ENCODE results near the gene C9orf57.
"Not testable (repeated sequence)": the region's sequence is repeated elsewhere in the genome, so short reads cannot be mapped to it uniquely, and the experiment has no call there.

The C9orf57 gene

DNA sequence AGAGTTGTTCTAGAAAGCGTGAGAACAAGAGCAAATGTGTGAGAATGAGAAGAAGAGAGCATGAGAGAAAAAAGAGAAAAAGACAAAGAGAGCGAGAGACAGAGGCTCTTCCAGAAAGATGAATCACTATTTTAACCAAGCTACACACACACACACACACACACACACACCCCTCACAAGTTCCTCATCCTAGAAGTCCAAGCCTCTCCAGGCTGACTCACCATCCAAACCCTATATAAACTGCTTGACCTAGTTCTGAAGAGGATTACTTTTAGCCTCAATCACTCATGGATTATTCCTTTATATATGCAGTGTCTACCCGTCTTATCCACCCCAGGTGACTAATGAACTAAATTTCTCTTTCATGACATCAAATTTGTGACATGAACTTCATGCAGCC, 37.6 kb downstream of the C9orf57 start:
- no peak for DNase-seq

DNA sequence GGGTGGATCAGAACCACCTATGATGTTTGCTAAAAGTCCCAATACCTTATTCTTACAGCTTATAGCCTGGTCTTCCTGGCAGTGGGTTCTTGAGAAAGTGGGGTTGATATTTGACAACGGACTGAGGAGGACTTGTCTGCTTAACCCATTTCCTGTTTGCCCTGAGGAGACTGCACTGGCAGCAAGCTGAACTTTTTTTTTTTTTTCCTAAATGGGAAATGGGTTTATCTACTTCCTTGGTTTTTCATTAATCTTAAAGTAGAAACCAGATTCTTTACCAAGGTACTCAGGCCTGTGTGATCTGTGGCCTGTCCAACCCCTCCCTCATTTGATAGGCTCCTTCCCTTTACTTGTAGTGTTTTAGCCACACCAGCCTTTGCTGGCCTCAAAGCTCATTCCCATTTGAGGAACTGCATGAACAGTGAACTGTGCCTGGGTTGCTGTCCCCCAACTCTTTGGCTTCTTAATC, 47.1 kb downstream of the C9orf57 start:
- no peak for DNase-seq

DNA sequence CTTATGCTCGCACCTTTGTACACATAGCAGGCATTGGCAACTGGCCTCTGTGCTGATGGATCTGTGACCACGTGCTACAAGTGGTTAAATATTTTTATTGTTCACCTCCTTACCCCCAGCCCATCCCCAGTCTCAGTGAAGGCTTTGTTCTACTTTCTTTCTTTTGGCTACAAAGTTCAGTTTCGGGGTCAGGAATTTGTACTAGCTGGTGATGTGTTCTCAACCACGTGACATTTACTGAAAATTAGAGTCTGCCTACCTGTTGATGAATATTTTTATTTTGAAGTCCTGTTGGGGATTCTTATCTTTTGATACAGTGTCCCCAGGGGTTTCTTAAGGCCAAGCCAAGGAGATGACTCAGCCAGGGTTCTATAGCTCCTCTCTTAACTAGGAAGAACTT, 47.8 kb downstream of the C9orf57 start:
- DNase-seq: no peak

DNA sequence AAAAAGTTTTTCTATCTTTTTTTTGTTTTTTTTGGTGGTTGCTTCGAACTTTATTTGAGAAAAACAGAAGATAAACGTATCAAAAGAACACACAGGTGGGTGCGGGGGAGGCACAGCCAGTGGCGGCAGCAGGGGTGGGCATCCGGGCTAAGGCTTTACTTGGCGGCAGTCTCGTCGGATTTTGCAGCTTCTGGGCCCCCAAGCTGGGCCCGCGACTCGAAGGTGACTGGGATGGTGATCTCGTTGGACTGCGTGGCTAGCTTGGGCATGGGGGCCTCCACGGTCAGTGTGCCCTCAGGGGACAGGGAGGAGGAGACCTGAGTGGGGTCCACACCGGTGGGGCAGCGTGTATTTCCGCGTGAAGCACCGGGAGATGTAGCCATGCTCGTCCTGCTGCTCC, 52.7 kb downstream of the C9orf57 start:
- DNase-seq: not testable (repeated sequence)

DNA sequence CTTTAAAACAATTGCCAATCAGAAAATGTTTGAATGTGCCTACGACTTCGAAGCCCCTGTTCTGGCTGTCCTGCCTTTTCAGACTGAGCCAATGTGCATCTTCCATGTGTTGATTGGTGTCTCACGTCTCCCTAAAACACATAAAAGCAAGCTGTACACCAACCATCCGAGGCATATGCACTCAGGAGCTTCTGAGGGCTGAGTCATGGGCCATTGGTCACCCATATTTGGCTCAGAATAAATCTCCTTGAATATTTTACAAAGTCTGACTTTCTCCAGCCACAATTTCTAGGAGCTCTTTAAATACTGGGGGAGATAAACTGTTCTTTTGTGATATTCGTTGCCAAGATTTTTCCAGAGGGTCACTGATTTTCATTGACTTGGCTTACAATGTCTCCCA, 53.9 kb downstream of the C9orf57 start:
- DNase-seq: no peak

DNA sequence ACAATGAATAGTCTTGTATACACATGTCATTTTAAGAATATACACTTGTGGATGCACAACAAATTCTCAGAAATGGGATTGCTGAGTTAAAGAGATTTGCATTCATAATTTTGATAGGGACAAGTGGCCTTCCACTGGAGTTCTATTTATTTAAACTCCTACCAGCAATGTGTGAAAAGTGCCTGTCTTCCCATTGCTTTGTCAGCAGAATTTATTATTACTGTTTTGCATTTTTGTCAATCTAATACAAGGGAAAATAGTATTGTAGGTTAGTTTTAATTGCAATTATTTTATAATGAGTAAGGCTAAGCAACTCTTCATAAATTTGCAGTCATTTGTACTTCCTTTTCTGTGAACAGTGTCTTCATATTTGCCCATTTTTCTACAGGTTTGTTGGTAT, 55.0 kb downstream of the C9orf57 start:
- DNase-seq: no peak

All from NCI-H446 (cell line).